Mucosa of descending colon (tissue), 3 donors: ENCODE results near the gene HOXD10. TPM values are rescaled to one million over a fixed set of nuclear protein-coding genes. Genes with fewer than 3 reads are reported as not detected.

Experiments
- ATAC-seq: fragments of 200-7000 bp; cut with Tn5 transposase; one replicate; pipeline ENCODE4 v1.9.1; 2020; ENCODE audit warnings: mild to moderate bottlenecking, moderate library complexity
- DNase-seq, 3 donors: peaks; one replicate each; pipeline ENCODE4 v3.0.0-alpha.2; 2020
- H3K36me3 ChIP-seq: fragments of 200-600 bp; one replicate; pipeline ENCODE4 v1.8.0; 2021; ENCODE audit warnings: low read depth, mild to moderate bottlenecking
- H3K4me1 ChIP-seq: fragments of 200-600 bp; one replicate; pipeline ENCODE4 v1.8.0; 2021; ENCODE audit warnings: low read depth, mild to moderate bottlenecking
- H3K4me3 ChIP-seq: fragments of 200-600 bp; one replicate; pipeline ENCODE4 v1.8.0; 2021; ENCODE audit warnings: mild to moderate bottlenecking
- H3K9me3 ChIP-seq: fragments of 200-600 bp; one replicate; pipeline ENCODE4 v1.8.0; 2021; ENCODE audit warnings: mild to moderate bottlenecking
- intact Hi-C, 2 donors: fragments of 100-400 bp; cut with DNase I in 1 of 2; cut with micrococcal nuclease in 1 of 2; formaldehyde crosslinking; loops; one replicate each; pipeline versions ENCODE4 v1.11.0 to v1.11.1; 2022; cut with DNase I, micrococcal nuclease
- microRNA-seq: library from miRNA; unstranded; fragments of <30 nt; microRNA quantifications from one replicate; pipeline ENCODE4, GENCODE V29; 2019
- total RNA-seq, 3 donors: library from RNA; stranded (reverse); fragmentation: NEBNext Ultra II Directional in 2 of 3; extraction: Animal tissue kit (Norgen Biotek cat#: 25700) in 2 of 3; gene quantifications; one replicate each; pipeline versions ENCODE4 v1.2.1 to v1.2.4, GENCODE V29; 2021 to 2023
- TF ChIP-seq, protein P1 (sequence below): fragments of 200-600 bp; IDR thresholded peaks from one replicate; pipeline ENCODE4 v1.8.0; 2022; ENCODE audit warnings: antibody characterized with exemption, mild to moderate bottlenecking
- donor health status: DM: no; HTN: no; CAD: no; lungs with moderate emphysema.
- donor health status: DM: no; HTN: no; CAD: no.
- donor health status: DM: no; HTN: yes; CAD: no.

HOXD10 gene
- total RNA-seq, 3 donors from 2014 or later: 1.8 to 4.1 (median 3.0) TPM

DNA sequence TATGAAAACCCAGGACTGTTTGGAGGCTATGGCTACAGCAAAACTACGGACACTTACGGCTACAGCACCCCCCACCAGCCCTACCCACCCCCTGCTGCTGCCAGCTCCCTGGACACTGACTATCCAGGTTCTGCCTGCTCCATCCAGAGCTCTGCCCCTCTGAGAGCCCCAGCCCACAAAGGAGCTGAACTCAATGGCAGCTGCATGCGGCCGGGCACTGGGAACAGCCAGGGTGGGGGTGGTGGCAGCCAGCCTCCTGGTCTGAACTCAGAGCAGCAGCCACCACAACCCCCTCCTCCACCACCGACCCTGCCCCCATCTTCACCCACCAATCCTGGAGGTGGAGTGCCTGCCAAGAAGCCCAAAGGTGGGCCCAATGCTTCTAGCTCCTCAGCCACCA is 52.6 kb downstream of the HOXD10 start:
- intact Hi-C loops: no loop called here
- ATAC-seq: no peak

More for the DNA sequence above, 52.6 kb downstream of the HOXD10 start:
- no peaks in the 10 kb centered on the region for H3K36me3 ChIP-seq
- no peak for DNase-seq
- TF ChIP-seq, protein P1, sequence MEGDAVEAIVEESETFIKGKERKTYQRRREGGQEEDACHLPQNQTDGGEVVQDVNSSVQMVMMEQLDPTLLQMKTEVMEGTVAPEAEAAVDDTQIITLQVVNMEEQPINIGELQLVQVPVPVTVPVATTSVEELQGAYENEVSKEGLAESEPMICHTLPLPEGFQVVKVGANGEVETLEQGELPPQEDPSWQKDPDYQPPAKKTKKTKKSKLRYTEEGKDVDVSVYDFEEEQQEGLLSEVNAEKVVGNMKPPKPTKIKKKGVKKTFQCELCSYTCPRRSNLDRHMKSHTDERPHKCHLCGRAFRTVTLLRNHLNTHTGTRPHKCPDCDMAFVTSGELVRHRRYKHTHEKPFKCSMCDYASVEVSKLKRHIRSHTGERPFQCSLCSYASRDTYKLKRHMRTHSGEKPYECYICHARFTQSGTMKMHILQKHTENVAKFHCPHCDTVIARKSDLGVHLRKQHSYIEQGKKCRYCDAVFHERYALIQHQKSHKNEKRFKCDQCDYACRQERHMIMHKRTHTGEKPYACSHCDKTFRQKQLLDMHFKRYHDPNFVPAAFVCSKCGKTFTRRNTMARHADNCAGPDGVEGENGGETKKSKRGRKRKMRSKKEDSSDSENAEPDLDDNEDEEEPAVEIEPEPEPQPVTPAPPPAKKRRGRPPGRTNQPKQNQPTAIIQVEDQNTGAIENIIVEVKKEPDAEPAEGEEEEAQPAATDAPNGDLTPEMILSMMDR: no peak
- no peaks in the 10 kb centered on the region for H3K4me1 ChIP-seq
- no peak overlapping the region for H3K4me3 ChIP-seq
- H3K9me3 ChIP-seq: no peaks in the 10 kb centered on the region

Small RNAs within 50 kb of the gene (microRNA-seq; reads per million reads assigned to microRNA genes)
- gene MIR10B: 20,104 reads per million, percentile 97 among the genes with 10 or more reads in this experiment

Other genes with a start within 250 kb of the HOXD10 start
- 10 to 100 TPM; 33.4 to 35.9 (median 35.3) TPM for gene LNPK, start 114.5 kb upstream of the HOXD10 start, total RNA-seq
- under 1 TPM in 1 of 3 donors, not detected in 2; 0.12 TPM for gene EVX2, start 32.8 kb upstream of the HOXD10 start, total RNA-seq
- gene HOXD13, start 24.1 kb upstream of the HOXD10 start, total RNA-seq: 1 to 10 TPM in 2 of 3 donors, not detected in 1; 1.1 to 1.5 TPM
- gene HOXD12, start 17.0 kb upstream of the HOXD10 start, total RNA-seq: not detected
- gene HOXD11, start 9.5 kb upstream of the HOXD10 start, total RNA-seq: 1 to 10 TPM; 1.2 to 2.1 (median 2.1) TPM
- gene HOXD9, start 5.9 kb downstream of the HOXD10 start, total RNA-seq: 1 to 10 TPM; 2.1 to 5.6 (median 2.2) TPM
- 10 to 100 TPM in 1 of 3 donors, 1 to 10 TPM in 2; 4.9 to 13.8 (median 5.6) TPM for gene HOXD8, start 12.9 kb downstream of the HOXD10 start, total RNA-seq
- gene HOXD4, start 34.8 kb downstream of the HOXD10 start, total RNA-seq: 1 to 10 TPM; 4.7 to 6.5 (median 5.9) TPM
- gene HOXD3, start 40.5 kb downstream of the HOXD10 start, total RNA-seq: 1 to 10 TPM; 5.8 to 7.0 (median 6.0) TPM
- 1 to 10 TPM; 2.2 to 5.9 (median 4.6) TPM for gene HOXD1, start 71.9 kb downstream of the HOXD10 start, total RNA-seq
- 10 to 100 TPM; 27.5 to 29.9 (median 29.8) TPM for gene MTX2, start 152.7 kb downstream of the HOXD10 start, total RNA-seq